Measurements from ENCODE around the gene TANGO2. TPM values are rescaled to one million over a fixed set of nuclear protein-coding genes. Genes with fewer than 3 reads are reported as not detected.

TANGO2 gene
- total and polyA plus RNA-seq, 3 donors from 2014 or later: 13.5 to 21.5 (median 19.0) TPM

DNA sequence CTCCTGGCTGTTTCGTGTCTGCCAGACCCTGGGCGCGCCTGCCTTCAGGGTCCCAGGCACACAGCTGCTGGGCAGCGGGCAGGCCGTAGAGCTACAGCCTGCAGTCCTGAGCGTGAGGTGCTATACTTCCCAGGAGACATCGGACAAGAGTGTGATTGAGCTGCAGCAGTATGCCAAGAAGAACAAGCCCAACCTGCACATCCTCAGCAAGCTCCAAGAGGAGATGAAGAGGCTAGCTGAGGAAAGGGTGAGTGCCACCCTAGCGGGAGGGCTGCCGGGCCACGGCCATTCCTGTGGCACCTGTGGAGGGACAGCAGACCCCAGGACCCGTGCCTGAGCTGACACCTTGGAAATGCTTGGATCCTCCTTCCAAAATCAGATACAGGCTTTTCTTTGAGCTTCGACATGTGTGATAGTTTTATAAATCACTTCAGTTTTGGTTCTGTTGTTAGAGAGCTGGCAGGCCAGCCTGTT lies 87.9 kb downstream of the TANGO2 start:
- Histone ChIP-seq H3K9me3 (no peaks in the 10 kb centered on the region), H3K4me3 (no peak overlapping the region), H3K4me1 (no peaks in the 10 kb centered on the region), H3K36me3 (ENCODE audit: low read depth, missing control alignments) (no peaks in the 10 kb centered on the region), H3K27ac (no peak overlapping the region), H3K27me3 (no peaks in the 10 kb centered on the region)
- TF ChIP-seq, protein P1, sequence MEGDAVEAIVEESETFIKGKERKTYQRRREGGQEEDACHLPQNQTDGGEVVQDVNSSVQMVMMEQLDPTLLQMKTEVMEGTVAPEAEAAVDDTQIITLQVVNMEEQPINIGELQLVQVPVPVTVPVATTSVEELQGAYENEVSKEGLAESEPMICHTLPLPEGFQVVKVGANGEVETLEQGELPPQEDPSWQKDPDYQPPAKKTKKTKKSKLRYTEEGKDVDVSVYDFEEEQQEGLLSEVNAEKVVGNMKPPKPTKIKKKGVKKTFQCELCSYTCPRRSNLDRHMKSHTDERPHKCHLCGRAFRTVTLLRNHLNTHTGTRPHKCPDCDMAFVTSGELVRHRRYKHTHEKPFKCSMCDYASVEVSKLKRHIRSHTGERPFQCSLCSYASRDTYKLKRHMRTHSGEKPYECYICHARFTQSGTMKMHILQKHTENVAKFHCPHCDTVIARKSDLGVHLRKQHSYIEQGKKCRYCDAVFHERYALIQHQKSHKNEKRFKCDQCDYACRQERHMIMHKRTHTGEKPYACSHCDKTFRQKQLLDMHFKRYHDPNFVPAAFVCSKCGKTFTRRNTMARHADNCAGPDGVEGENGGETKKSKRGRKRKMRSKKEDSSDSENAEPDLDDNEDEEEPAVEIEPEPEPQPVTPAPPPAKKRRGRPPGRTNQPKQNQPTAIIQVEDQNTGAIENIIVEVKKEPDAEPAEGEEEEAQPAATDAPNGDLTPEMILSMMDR (IDR thresholded peaks at IDR 0.05): no peak
- no peak for TF ChIP-seq POLR2A (IDR thresholded peaks at IDR 0.05)
- intact Hi-C loops (cut with DNase I; ENCODE audit: low total_unique reads): no loop called here
- DNase-seq: no peak
- WGBS, 2 donors: 86 to 87% methylated on average over 5 to 12 of the region's 12 CpGs

DNA sequence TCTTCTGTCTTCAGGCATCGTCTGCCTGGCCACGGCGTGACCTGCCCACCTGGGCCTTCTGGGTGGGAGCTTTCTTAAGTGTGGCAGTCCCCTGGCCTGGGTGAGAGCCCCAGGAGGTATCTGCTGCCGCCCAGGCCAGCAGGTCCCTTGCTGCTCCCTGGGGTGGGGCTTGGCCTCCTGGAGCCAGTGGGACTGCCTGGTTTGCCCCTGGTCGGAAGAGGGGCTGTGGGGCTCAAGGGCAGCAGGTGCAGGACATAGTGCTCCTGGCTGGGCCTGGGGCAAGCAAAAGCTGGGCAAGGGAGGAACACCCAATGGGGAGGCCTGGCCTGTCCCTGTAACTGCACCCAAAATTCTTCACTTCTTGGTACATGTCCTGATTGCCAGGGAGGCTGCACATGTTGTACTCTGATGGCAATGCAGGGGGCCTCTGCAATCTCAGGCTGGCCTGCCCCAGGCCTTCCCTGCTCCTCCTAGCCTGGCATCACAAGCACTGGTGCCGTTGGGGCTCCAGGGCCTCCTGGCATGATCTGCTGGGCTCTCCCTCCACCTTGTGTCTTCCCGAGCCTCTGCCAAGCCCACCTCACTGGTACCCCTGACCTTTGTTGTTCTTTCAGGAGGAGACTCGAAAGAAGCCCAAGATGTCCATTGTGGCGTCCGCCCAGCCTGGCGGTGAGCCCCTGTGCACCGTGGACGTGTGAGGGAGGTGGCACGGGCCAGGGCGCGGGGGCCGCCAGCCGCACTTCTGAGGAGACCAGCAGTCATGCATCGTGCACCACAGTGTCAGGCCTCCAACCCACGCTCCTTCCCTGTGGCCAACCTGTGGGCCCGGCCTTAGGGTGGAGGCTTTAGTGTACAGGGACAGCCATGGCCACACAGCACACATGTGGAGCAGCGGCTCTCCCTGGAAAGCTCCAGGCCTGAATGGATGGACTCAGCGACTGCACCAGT lies 88.8 kb downstream of the TANGO2 start:
- TF ChIP-seq, protein P1 (IDR thresholded peaks at IDR 0.05): no peak
- TF ChIP-seq POLR2A (IDR thresholded peaks at IDR 0.05): no peak
- DNase-seq: no peak

DNA sequence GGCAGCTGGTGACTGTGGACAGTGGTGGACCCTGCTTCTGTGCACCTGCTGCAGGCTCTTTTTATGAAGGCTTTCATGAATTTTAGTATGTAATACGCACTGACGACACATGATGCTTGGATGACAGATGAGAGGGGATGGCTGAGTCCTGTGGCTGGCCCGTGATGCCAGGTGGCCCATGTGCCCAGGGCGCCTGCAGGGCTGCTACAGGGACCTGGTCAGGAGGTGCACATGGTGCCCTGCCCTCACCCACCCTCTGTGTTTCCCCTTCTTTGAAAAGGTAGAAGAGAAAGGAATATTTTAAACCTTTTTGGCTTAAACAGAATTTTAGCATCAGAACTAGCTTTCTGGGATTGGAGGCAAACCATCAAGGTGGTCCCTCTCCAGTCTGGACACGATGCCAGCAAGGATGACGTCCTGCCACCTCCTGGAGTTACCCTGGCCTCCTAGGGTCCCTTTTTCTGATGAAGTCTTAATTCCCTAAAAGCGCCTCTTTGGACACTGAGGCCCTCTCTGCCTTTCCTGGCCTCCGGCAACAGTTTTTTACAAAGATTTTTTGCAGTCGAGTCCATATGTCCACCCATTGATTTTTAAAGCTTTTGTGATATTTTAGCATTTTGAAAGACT lies 89.6 kb downstream of the TANGO2 start:
- Histone ChIP-seq H3K27ac (no peak overlapping the region), H3K4me1 (peaks cover under 1% of the 10 kb centered on the region), H3K4me3 (no peak overlapping the region), H3K9me3 (no peaks in the 10 kb centered on the region), H3K27me3 (no peaks in the 10 kb centered on the region), H3K36me3 (ENCODE audit: low read depth, missing control alignments) (no peaks in the 10 kb centered on the region)
- no peak for TF ChIP-seq POLR2A (IDR thresholded peaks at IDR 0.05)
- TF ChIP-seq, protein P1 (IDR thresholded peaks at IDR 0.05): no peak
- no peak for DNase-seq
- 79 to 86% methylated on average over 9 of the region's 9 CpGs for WGBS, 2 donors
- intact Hi-C loops (cut with DNase I; ENCODE audit: low total_unique reads): no loop called here

More for the DNA sequence above, 88.8 kb downstream of the TANGO2 start:
- H3K4me1 ChIP-seq: no peaks in the 10 kb centered on the region
- no peaks in the 10 kb centered on the region for H3K27me3 ChIP-seq
- intact Hi-C loops (cut with DNase I; ENCODE audit: low total_unique reads): no loop called here
- H3K36me3 ChIP-seq (ENCODE audit: low read depth, missing control alignments): no peaks in the 10 kb centered on the region
- H3K9me3 ChIP-seq: no peaks in the 10 kb centered on the region
- H3K4me3 ChIP-seq: no peak overlapping the region
- 74 to 79% methylated on average over 9 to 23 of the region's 23 CpGs for WGBS, 2 donors
- no peak overlapping the region for H3K27ac ChIP-seq

DNA sequence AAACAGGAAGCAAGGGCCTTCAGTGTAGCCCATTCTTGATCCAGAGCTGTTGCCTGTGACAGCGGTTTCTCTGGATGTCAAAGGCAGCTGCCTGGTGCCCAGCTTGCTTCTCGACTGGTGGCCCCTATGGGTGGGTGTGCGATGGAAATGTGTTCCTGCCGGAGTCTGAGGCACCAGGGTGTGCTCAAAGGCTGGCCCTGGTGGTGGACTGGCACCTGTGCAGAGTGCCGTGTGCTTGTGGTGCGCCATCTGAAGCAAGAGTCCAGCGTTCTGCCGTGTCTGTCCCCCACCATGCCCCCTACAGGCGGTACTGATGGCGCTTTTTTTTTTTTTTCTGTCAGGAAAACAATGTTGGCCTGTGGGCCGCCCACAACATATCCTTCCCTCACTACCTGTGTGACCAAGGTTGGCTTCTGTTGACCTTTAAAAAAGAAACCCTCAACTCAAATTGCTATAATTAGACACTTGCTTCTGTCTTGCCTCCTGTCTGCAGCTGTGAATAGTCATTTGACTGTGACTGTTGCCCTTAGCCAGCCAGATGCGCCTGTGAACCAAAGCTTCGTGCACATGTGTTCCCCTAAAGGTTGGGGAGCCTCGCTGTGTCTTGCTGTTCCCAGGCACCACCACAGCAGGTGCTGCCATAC lies 90.3 kb downstream of the TANGO2 start:
- H3K27ac ChIP-seq: no peak overlapping the region
- H3K27me3 ChIP-seq: no peaks in the 10 kb centered on the region
- 68 to 75% methylated on average over 14 of the region's 14 CpGs for WGBS, 2 donors
- intact Hi-C loops (cut with DNase I; ENCODE audit: low total_unique reads): no loop called here
- no peaks in the 10 kb centered on the region for H3K36me3 ChIP-seq (ENCODE audit: low read depth, missing control alignments)
- no peak overlapping the region for H3K4me3 ChIP-seq
- no peak for DNase-seq
- peaks cover 7% of the 10 kb centered on the region for H3K4me1 ChIP-seq
- H3K9me3 ChIP-seq: no peaks in the 10 kb centered on the region
- TF ChIP-seq POLR2A (IDR thresholded peaks at IDR 0.05): no peak
- TF ChIP-seq, protein P1 (IDR thresholded peaks at IDR 0.05): peak in 2 of 3 experiments; percentile 9 to 37
